GM23338 (cell line): Measurements from ENCODE around the gene PAM16. TPM values are rescaled to one million over a fixed set of nuclear protein-coding genes. Genes with fewer than 3 reads are reported as not detected.
A peak's percentile ranks its signal among the peaks of the same experiment; 100 is the strongest.

Source experiments
- ATAC-seq: fragments of 200-7000 bp; cut with Tn5 transposase; 3 replicates; pipeline ENCODE4 v1.9.1; 2020
- DNase-seq: peaks from one replicate; pipeline ENCODE4 v3.0.0-alpha.2; 2015; ENCODE audit warnings: low spot score
- H2AFZ ChIP-seq: fragments of 200-600 bp; sonication (generic); 2 replicates; pipeline ENCODE4 v1.8.0; 2016; ENCODE audit warnings: antibody characterized with exemption, mild to moderate bottlenecking, moderate library complexity
- H3F3A ChIP-seq: fragments of 200-600 bp; sonication (generic); replicated peaks from 2 replicates; pipeline ENCODE4 v1.8.0; 2017; ENCODE audit warnings: antibody characterized with exemption, mixed run types, low read depth
- H3K27ac ChIP-seq: fragments of 200-600 bp; sonication (generic); 2 replicates; pipeline ENCODE4 v1.6.1; 2016; ENCODE audit warnings: low read depth
- H3K27me3 ChIP-seq: fragments of 200-600 bp; sonication (generic); 2 replicates; pipeline ENCODE4 v1.8.0; 2016; ENCODE audit warnings: mild to moderate bottlenecking, mixed run types, moderate library complexity; ENCODE audit not compliant: insufficient read depth
- H3K36me3 ChIP-seq: fragments of 200-600 bp; sonication (generic); 2 replicates; pipeline ENCODE4 v1.8.0; 2016; ENCODE audit warnings: mild to moderate bottlenecking; ENCODE audit not compliant: insufficient read depth
- H3K4me1 ChIP-seq: fragments of 200-600 bp; sonication (generic); 2 replicates; pipeline ENCODE4 v1.8.0; 2016; ENCODE audit warnings: mild to moderate bottlenecking, moderate library complexity; ENCODE audit not compliant: insufficient read depth
- H3K4me2 ChIP-seq: fragments of 200-600 bp; sonication (generic); 2 replicates; pipeline ENCODE4 v1.7.1; 2017; ENCODE audit warnings: mixed run types
- H3K4me3 ChIP-seq: fragments of 200-600 bp; sonication (generic); 2 replicates; pipeline ENCODE4 v1.6.1; 2016; ENCODE audit warnings: mixed run types
- H3K79me2 ChIP-seq: fragments of 200-600 bp; sonication (generic); replicated peaks from 2 replicates; pipeline ENCODE4 v1.8.0; 2017; ENCODE audit warnings: mild to moderate bottlenecking; ENCODE audit not compliant: insufficient read depth
- H3K9me2 ChIP-seq: fragments of 200-600 bp; sonication (generic); 2 replicates; pipeline ENCODE4 v1.8.0; 2017; ENCODE audit not compliant: insufficient read depth
- H4K20me1 ChIP-seq: fragments of 200-600 bp; sonication (generic); replicated peaks from 2 replicates; pipeline ENCODE4 v1.8.0; 2017; ENCODE audit warnings: mild to moderate bottlenecking; ENCODE audit not compliant: insufficient read depth
- H3K27ac Mint-ChIP-seq: 2 replicates; pipeline ENCODE4 v1.8.0; 2020; ENCODE audit warnings: inconsistent platforms, mild to moderate bottlenecking, moderate library complexity, mixed read lengths
- H3K27me3 Mint-ChIP-seq: 3 replicates; pipeline ENCODE4 v1.8.0; 2022; ENCODE audit warnings: low read depth, mild to moderate bottlenecking, moderate library complexity, mixed read lengths, inconsistent platforms; ENCODE audit not compliant: insufficient read depth, poor library complexity
- H3K36me3 Mint-ChIP-seq: 3 replicates; pipeline ENCODE4 v1.8.0; 2021; ENCODE audit warnings: low read depth, mild to moderate bottlenecking, inconsistent platforms, moderate library complexity, mixed read lengths
- H3K4me1 Mint-ChIP-seq: 3 replicates; pipeline ENCODE4 v1.8.0; 2020; ENCODE audit warnings: mild to moderate bottlenecking, inconsistent platforms, mixed read lengths
- H3K4me3 Mint-ChIP-seq: 3 replicates; pipeline ENCODE4 v1.8.0; 2021; ENCODE audit warnings: moderate library complexity, mild to moderate bottlenecking, inconsistent platforms, mixed read lengths
- H3K9me3 Mint-ChIP-seq: 3 replicates; pipeline ENCODE4 v1.8.0; 2020; ENCODE audit warnings: moderate library complexity, mild to moderate bottlenecking, inconsistent platforms, mixed read lengths
- EZH2 ChIP-seq: fragments of 200-600 bp; sonication (generic); IDR thresholded peaks from one replicate; pipeline ENCODE4 v1.8.0; 2017; ENCODE audit warnings: antibody characterized with exemption, mild to moderate bottlenecking, low read depth; ENCODE audit not compliant: unreplicated experiment
- JUNB ChIP-seq: IDR thresholded peaks from one replicate; pipeline ENCODE4 v1.6.1; 2016; ENCODE audit warnings: antibody characterized with exemption; ENCODE audit not compliant: unreplicated experiment
- NANOG ChIP-seq: IDR thresholded peaks from 2 replicates; pipeline ENCODE4 v1.6.1; 2016; ENCODE audit warnings: antibody characterized with exemption, borderline replicate concordance
- POLR2AphosphoS5 ChIP-seq: IDR thresholded peaks from 2 replicates; pipeline ENCODE4 v1.6.1; 2016; ENCODE audit warnings: antibody characterized with exemption, low read depth
- REST ChIP-seq: IDR thresholded peaks from one replicate; pipeline ENCODE4 v1.6.1; 2018; ENCODE audit warnings: antibody characterized with exemption; ENCODE audit not compliant: unreplicated experiment
- STAT1 ChIP-seq: IDR thresholded peaks from one replicate; pipeline ENCODE4 v1.6.1; 2016; ENCODE audit warnings: antibody characterized with exemption; ENCODE audit not compliant: unreplicated experiment
- polyA plus RNA-seq: library from polyadenylated mRNA; unstranded; fragments of >200 nt; fragmentation: Nextera tagmentation; extraction: Ambion mirVana; gene quantifications from 2 replicates; pipeline ENCODE4 v1.2.1, GENCODE V29; 2016
- total RNA-seq: library from RNA; depleted of rRNA; stranded (reverse); fragments of >200 nt; shearing (Covaris generic); gene quantifications from 2 replicates; pipeline ENCODE4 v1.2.3, GENCODE V29; 2014
- TF ChIP-seq, protein P1 (sequence below): fragments of 250-450 bp; sonication (Bioruptor Pico); IDR thresholded peaks from 2 replicates; pipeline ENCODE4 v1.5.0; 2020; ENCODE audit warnings: mild to moderate bottlenecking, moderate library complexity
- TF ChIP-seq, protein P2 (sequence below), 2 experiments: fragments of 200-600 bp in 1 of 2; sonication (generic) in 1 of 2; conservative IDR thresholded peaks; 2 replicates each; pipeline versions ENCODE4 v1.5.1 to v1.6.1; 2016 to 2017; ENCODE audit warnings: antibody characterized with exemption in 2 of 2, low read depth in 2 of 2, mild to moderate bottlenecking in 2 of 2, moderate library complexity in 1 of 2

Gene PAM16
- total and polyA plus RNA-seq, 2 experiments from 2014 or later, result 84.1 to 283 TPM

GRCh38 chr16:4349332-4349731, 1.8 kb downstream of the PAM16 start:
- Mint-ChIP-seq H3K27me3 (peaks cover 38% of the 10 kb centered on the region), H3K36me3 (peaks cover 42% of the 10 kb centered on the region), H3K9me3 (peaks cover 10% of the 10 kb centered on the region), H3K27ac (no peak overlapping the region), H3K4me1 (peaks cover 12% of the 10 kb centered on the region; the same call in 2 of the 3 replicates), H3K4me3 (no peak overlapping the region)
- DNase-seq, result no peak
- no peak for ATAC-seq
- Histone ChIP-seq H3K4me1 (peaks cover 7% of the 10 kb centered on the region), H3F3A (peaks cover 31% of the 10 kb centered on the region), H3K27me3 (no peaks in the 10 kb centered on the region), H3K4me3 (peak overlapping the region; percentile 97; the same call in 1 of the 2 replicates), H2AFZ (no peak overlapping the region), H4K20me1 (peaks cover 23% of the 10 kb centered on the region), H3K4me2 (peak overlapping the region; percentile 86; the same call in 1 of the 2 replicates), H3K27ac (no peak overlapping the region; the same call in 1 of the 2 replicates), H3K36me3 (no peaks in the 10 kb centered on the region; the same call in 1 of the 2 replicates), H3K79me2 (peaks cover 63% of the 10 kb centered on the region), H3K9me2 (no peaks in the 10 kb centered on the region)
- TF ChIP-seq STAT1, result no peak
- TF ChIP-seq, protein P1, sequence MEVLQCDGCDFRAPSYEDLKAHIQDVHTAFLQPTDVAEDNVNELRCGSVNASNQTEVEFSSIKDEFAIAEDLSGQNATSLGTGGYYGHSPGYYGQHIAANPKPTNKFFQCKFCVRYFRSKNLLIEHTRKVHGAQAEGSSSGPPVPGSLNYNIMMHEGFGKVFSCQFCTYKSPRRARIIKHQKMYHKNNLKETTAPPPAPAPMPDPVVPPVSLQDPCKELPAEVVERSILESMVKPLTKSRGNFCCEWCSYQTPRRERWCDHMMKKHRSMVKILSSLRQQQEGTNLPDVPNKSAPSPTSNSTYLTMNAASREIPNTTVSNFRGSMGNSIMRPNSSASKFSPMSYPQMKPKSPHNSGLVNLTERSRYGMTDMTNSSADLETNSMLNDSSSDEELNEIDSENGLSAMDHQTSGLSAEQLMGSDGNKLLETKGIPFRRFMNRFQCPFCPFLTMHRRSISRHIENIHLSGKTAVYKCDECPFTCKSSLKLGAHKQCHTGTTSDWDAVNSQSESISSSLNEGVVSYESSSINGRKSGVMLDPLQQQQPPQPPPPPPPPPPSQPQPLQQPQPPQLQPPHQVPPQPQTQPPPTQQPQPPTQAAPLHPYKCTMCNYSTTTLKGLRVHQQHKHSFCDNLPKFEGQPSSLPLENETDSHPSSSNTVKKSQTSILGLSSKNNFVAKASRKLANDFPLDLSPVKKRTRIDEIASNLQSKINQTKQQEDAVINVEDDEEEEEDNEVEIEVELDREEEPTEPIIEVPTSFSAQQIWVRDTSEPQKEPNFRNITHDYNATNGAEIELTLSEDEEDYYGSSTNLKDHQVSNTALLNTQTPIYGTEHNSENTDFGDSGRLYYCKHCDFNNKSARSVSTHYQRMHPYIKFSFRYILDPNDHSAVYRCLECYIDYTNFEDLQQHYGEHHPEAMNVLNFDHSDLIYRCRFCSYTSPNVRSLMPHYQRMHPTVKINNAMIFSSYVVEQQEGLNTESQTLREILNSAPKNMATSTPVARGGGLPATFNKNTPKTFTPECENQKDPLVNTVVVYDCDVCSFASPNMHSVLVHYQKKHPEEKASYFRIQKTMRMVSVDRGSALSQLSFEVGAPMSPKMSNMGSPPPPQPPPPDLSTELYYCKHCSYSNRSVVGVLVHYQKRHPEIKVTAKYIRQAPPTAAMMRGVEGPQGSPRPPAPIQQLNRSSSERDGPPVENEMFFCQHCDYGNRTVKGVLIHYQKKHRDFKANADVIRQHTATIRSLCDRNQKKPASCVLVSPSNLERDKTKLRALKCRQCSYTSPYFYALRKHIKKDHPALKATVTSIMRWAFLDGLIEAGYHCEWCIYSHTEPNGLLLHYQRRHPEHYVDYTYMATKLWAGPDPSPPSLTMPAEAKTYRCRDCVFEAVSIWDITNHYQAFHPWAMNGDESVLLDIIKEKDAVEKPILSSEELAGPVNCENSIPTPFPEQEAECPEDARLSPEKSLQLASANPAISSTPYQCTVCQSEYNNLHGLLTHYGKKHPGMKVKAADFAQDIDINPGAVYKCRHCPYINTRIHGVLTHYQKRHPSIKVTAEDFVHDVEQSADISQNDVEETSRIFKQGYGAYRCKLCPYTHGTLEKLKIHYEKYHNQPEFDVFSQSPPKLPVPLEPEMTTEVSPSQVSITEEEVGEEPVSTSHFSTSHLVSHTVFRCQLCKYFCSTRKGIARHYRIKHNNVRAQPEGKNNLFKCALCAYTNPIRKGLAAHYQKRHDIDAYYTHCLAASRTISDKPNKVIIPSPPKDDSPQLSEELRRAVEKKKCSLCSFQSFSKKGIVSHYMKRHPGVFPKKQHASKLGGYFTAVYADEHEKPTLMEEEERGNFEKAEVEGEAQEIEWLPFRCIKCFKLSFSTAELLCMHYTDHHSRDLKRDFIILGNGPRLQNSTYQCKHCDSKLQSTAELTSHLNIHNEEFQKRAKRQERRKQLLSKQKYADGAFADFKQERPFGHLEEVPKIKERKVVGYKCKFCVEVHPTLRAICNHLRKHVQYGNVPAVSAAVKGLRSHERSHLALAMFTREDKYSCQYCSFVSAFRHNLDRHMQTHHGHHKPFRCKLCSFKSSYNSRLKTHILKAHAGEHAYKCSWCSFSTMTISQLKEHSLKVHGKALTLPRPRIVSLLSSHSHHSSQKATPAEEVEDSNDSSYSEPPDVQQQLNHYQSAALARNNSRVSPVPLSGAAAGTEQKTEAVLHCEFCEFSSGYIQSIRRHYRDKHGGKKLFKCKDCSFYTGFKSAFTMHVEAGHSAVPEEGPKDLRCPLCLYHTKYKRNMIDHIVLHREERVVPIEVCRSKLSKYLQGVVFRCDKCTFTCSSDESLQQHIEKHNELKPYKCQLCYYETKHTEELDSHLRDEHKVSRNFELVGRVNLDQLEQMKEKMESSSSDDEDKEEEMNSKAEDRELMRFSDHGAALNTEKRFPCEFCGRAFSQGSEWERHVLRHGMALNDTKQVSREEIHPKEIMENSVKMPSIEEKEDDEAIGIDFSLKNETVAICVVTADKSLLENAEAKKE, result no peak

GRCh38 chr16:4347765-4348509, 3.2 kb downstream of the PAM16 start:
- peaks cover 32% of the 10 kb centered on the region for H4K20me1 ChIP-seq
- peaks cover 51% of the 10 kb centered on the region for H3K36me3 Mint-ChIP-seq
- no peak for ATAC-seq
- TF ChIP-seq STAT1 (no peak), REST (no peak), JUNB (no peak), NANOG (no peak), POLR2AphosphoS5 (no peak), EZH2 (no peak)
- TF ChIP-seq, protein P2, sequence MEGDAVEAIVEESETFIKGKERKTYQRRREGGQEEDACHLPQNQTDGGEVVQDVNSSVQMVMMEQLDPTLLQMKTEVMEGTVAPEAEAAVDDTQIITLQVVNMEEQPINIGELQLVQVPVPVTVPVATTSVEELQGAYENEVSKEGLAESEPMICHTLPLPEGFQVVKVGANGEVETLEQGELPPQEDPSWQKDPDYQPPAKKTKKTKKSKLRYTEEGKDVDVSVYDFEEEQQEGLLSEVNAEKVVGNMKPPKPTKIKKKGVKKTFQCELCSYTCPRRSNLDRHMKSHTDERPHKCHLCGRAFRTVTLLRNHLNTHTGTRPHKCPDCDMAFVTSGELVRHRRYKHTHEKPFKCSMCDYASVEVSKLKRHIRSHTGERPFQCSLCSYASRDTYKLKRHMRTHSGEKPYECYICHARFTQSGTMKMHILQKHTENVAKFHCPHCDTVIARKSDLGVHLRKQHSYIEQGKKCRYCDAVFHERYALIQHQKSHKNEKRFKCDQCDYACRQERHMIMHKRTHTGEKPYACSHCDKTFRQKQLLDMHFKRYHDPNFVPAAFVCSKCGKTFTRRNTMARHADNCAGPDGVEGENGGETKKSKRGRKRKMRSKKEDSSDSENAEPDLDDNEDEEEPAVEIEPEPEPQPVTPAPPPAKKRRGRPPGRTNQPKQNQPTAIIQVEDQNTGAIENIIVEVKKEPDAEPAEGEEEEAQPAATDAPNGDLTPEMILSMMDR (conservative IDR thresholded peaks at IDR 0.05; ENCODE audit: low read depth in 2 of 2), result no peak

More at GRCh38 chr16:4347765-4348509, 3.2 kb downstream of the PAM16 start:
- Mint-ChIP-seq H3K4me3 (peak overlapping the region; percentile 15; the same call in 1 of the 3 replicates), H3K9me3 (peaks cover 18% of the 10 kb centered on the region), H3K4me1 (peaks cover 8% of the 10 kb centered on the region; the same call in 2 of the 3 replicates), H3K27ac (no peak overlapping the region; the same call in 1 of the 2 replicates), H3K27me3 (peaks cover 46% of the 10 kb centered on the region)
- Histone ChIP-seq H3K9me2 (no peaks in the 10 kb centered on the region), H3K27me3 (no peaks in the 10 kb centered on the region), H3K27ac (no peak overlapping the region), H3K36me3 (no peaks in the 10 kb centered on the region; the same call in 1 of the 2 replicates), H3K4me2 (no peak overlapping the region), H3K79me2 (peaks cover 73% of the 10 kb centered on the region), H3K4me1 (peaks cover 7% of the 10 kb centered on the region), H3K4me3 (no peak overlapping the region), H3F3A (peaks cover 33% of the 10 kb centered on the region), H2AFZ (no peak overlapping the region)
- no peak for DNase-seq
